ENCODE measurements around the gene CBFA2T2. TPM values are rescaled to one million over a fixed set of nuclear protein-coding genes. Genes with fewer than 3 reads are reported as not detected.

Gene CBFA2T2
- total RNA-seq, 1 experiment from 2014 or later: 16.3 TPM

- H3K36me3 ChIP-seq (ENCODE audit: control insufficient read depth, insufficient read depth, low read length): no peaks in the 10 kb centered on the region
- TF ChIP-seq CTCF (IDR thresholded peaks at IDR 0.05): no peak
- no peak for TF ChIP-seq SIN3A (IDR thresholded peaks at IDR 0.05; ENCODE audit: borderline replicate concordance, insufficient read depth, low read depth, low read length)
- no peak for TF ChIP-seq POLR2AphosphoS5 (IDR thresholded peaks at IDR 0.05; ENCODE audit: low read depth, low read length)
- no peak for TF ChIP-seq REST (IDR thresholded peaks at IDR 0.05; ENCODE audit: insufficient read depth in 1 of 2, low read depth in 2 of 2, low read length in 1 of 2)
- no peak for TF ChIP-seq TCF7L2 (IDR thresholded peaks at IDR 0.05; ENCODE audit: low read depth, low read length)
- no peak overlapping the region for H3K4me3 ChIP-seq (ENCODE audit: low read depth in 2 of 2, low read length in 2 of 2)
- in situ Hi-C loops (cut with HindIII; ENCODE audit: low pct_unique_long_range_greater_than_20kb, low sequenced_read_pairs): no loop called here
- H3K9me3 ChIP-seq (ENCODE audit: control insufficient read depth, insufficient read depth, low read depth, low read length): no peaks in the 10 kb centered on the region
- DNase-seq (ENCODE audit: low read depth, low spot score) (no peak), ATAC-seq (no peak)
- H3K27ac ChIP-seq (ENCODE audit: low read length): no peak overlapping the region
- no peaks in the 10 kb centered on the region for H3K4me1 ChIP-seq (ENCODE audit: control insufficient read depth, insufficient read depth, low read length)
- intact Hi-C loops (cut with micrococcal nuclease; ENCODE audit: unreplicated experiment): no loop called here
- POLR2A ChIA-PET: interaction anchor here (0.6 kb wide), 1 partner anchor 173 kb away, joined by 4 read pairs; no protein-coding TSS in a partner anchor
- no peaks in the 10 kb centered on the region for H3K27me3 ChIP-seq (ENCODE audit: control insufficient read depth, insufficient read depth, low read length)
- no TSS peak for BruUV-seq (replicated peaks)
- CTCF ChIA-PET: no interaction called here
Measured at GRCh38 chr20:33474963-33475362, 14.9 kb upstream of the CBFA2T2 start.

- Histone ChIP-seq H3K36me3 (ENCODE audit: control insufficient read depth, insufficient read depth, low read length) (no peaks in the 10 kb centered on the region), H3K27me3 (ENCODE audit: control insufficient read depth, insufficient read depth, low read length) (no peaks in the 10 kb centered on the region), H3K27ac (ENCODE audit: low read length) (no peak overlapping the region), H3K4me3 (ENCODE audit: low read depth in 2 of 2, low read length in 2 of 2) (no peak overlapping the region), H3K9me3 (ENCODE audit: control insufficient read depth, insufficient read depth, low read depth, low read length) (no peaks in the 10 kb centered on the region), H3K4me1 (ENCODE audit: control insufficient read depth, insufficient read depth, low read length) (no peaks in the 10 kb centered on the region)
- no peak for ATAC-seq
- DNase-seq (ENCODE audit: low read depth, low spot score): no peak
- intact Hi-C loops (cut with micrococcal nuclease; ENCODE audit: unreplicated experiment) (no loop called here), in situ Hi-C loops (cut with HindIII; ENCODE audit: low pct_unique_long_range_greater_than_20kb, low sequenced_read_pairs) (no loop called here)
- TF ChIP-seq CTCF (IDR thresholded peaks at IDR 0.05): no peak
- TF ChIP-seq REST (IDR thresholded peaks at IDR 0.05; ENCODE audit: insufficient read depth in 1 of 2, low read depth in 2 of 2, low read length in 1 of 2): no peak
- no peak for TF ChIP-seq POLR2AphosphoS5 (IDR thresholded peaks at IDR 0.05; ENCODE audit: low read depth, low read length)
- no peak for TF ChIP-seq SIN3A (IDR thresholded peaks at IDR 0.05; ENCODE audit: borderline replicate concordance, insufficient read depth, low read depth, low read length)
- no peak for TF ChIP-seq TCF7L2 (IDR thresholded peaks at IDR 0.05; ENCODE audit: low read depth, low read length)
- no TSS peak for BruUV-seq (replicated peaks)
- CTCF ChIA-PET: no interaction called here
- POLR2A ChIA-PET: interaction anchor here (0.6 kb wide), 1 partner anchor 333 kb away, joined by 12 read pairs; no protein-coding TSS in a partner anchor
Measured at GRCh38 chr20:33475381-33476152, 14.3 kb upstream of the CBFA2T2 start.

Measured in Panc1 (cell line).